Keratinocyte (primary cell): ENCODE measurements around the gene ZFYVE21. TPM values are rescaled to one million over a fixed set of nuclear protein-coding genes. Genes with fewer than 3 reads are reported as not detected.

Experiments
- DNase-seq: peaks from one replicate; pipeline ENCODE4 v3.0.0-alpha.2; 2011; ENCODE audit warnings: low read depth, missing footprints, low spot score
- FAIRE-seq: peaks from 2 replicates; lab custom pipeline; 2011; peaks lifted over from hg19 to GRCh38; lab: Jason Lieb, UNC
- H2AFZ ChIP-seq: 2 replicates; pipeline ENCODE4 v1.6.0; 2012; ENCODE audit warnings: low read length, control low read depth, inconsistent platforms; ENCODE audit not compliant: control insufficient read depth
- H3K27ac ChIP-seq: 2 replicates; pipeline ENCODE4 v1.5.1; 2011; ENCODE audit warnings: low read length; ENCODE audit not compliant: control insufficient read depth, insufficient read depth
- H3K27me3 ChIP-seq: 3 replicates; pipeline ENCODE4 v1.6.0; 2011; ENCODE audit warnings: low read length; ENCODE audit not compliant: control insufficient read depth, insufficient read depth; ENCODE audit errors: extremely low read depth
- H3K36me3 ChIP-seq, 2 experiments: 2 replicates in 1 of 2; 3 replicates in 1 of 2; pipeline ENCODE4 v1.5.1; 2011; ENCODE audit warnings: low read length in 2 of 2, mild to moderate bottlenecking in 1 of 2; ENCODE audit not compliant: control insufficient read depth in 2 of 2, insufficient read depth in 2 of 2; ENCODE audit errors: extremely low read depth in 1 of 2
- H3K4me1 ChIP-seq: 3 replicates; pipeline ENCODE4 v1.5.1; 2011; ENCODE audit warnings: low read length; ENCODE audit not compliant: control insufficient read depth, insufficient read depth; ENCODE audit errors: extremely low read depth
- H3K4me2 ChIP-seq: 3 replicates; pipeline ENCODE4 v1.6.0; 2011; ENCODE audit warnings: low read depth, low read length; ENCODE audit not compliant: control insufficient read depth, insufficient read depth; ENCODE audit errors: extremely low read depth
- H3K4me3 ChIP-seq, 3 experiments: fragments of 200-600 bp in 1 of 3; sonication (generic) in 1 of 3; 2 replicates in 2 of 3; 3 replicates in 1 of 3; pipeline ENCODE4 v1.5.1; 2011 to 2016; ENCODE audit warnings: low read length in 3 of 3, mild to moderate bottlenecking in 3 of 3, control low read depth in 2 of 3, inconsistent platforms in 1 of 3, low read depth in 1 of 3, mixed read lengths in 1 of 3, mixed run types in 1 of 3, moderate library complexity in 1 of 3; ENCODE audit not compliant: control insufficient read depth in 2 of 3, insufficient read depth in 2 of 3; ENCODE audit errors: extremely low read depth in 1 of 3
- H3K79me2 ChIP-seq: 2 replicates; pipeline ENCODE4 v1.6.0; 2012; ENCODE audit warnings: low read length; ENCODE audit not compliant: control insufficient read depth, insufficient read depth
- H3K9ac ChIP-seq: 3 replicates; pipeline ENCODE4 v1.6.0; 2011; ENCODE audit warnings: low read length; ENCODE audit not compliant: control insufficient read depth, insufficient read depth; ENCODE audit errors: extremely low read depth
- H3K9me1 ChIP-seq: 3 replicates; pipeline ENCODE4 v1.6.0; 2011; ENCODE audit warnings: low read length; ENCODE audit not compliant: control insufficient read depth, insufficient read depth; ENCODE audit errors: extremely low read depth
- H3K9me3 ChIP-seq: 2 replicates; pipeline ENCODE4 v1.5.1; 2012; ENCODE audit warnings: low read depth, low read length; ENCODE audit not compliant: control insufficient read depth
- H4K20me1 ChIP-seq: 3 replicates; pipeline ENCODE4 v1.6.0; 2011; ENCODE audit warnings: low read length; ENCODE audit not compliant: control insufficient read depth, insufficient read depth; ENCODE audit errors: extremely low read depth
- CTCF ChIP-seq, 3 experiments: IDR thresholded peaks in 1 of 3; conservative IDR thresholded peaks in 1 of 3; optimal IDR thresholded peaks in 1 of 3; 2 replicates in 2 of 3; 3 replicates in 1 of 3; pipeline versions ENCODE3 to v1.5.1; 2011; ENCODE audit warnings: low read length in 3 of 3, mild to moderate bottlenecking in 3 of 3, moderate library complexity in 2 of 3, control low read depth in 1 of 3, inconsistent platforms in 1 of 3; ENCODE audit not compliant: insufficient read depth in 2 of 3; ENCODE audit errors: extremely low read depth in 1 of 3
- EZH2 ChIP-seq: IDR thresholded peaks from one replicate; pipeline ENCODE4 v1.6.1; 2012; ENCODE audit warnings: inconsistent platforms, mild to moderate bottlenecking, low read length, moderate library complexity
- dilution Hi-C: fragments of 300-500 bp; cut with MboI; formaldehyde crosslinking; loops from one replicate; pipeline ENCODE4 v1.7.0; 2020; ENCODE audit warnings: low sequenced_read_pairs; ENCODE audit not compliant: extremely low pct_ligation_motif_present
- polyA plus RNA-seq, 5 experiments: library from polyadenylated mRNA; depleted of rRNA in 3 of 5; stranded (reverse) in 3 of 5; stranded (forward) in 1 of 5; unstranded in 1 of 5; fragments of >200 nt; gene quantifications; 1 replicate in 1 of 5; 2 replicates in 3 of 5; 3 replicates in 1 of 5; pipeline versions ENCODE4 v1.2.1 to v1.2.3, GENCODE V29; 2011 to 2012; ENCODE audit warnings: missing spikeins in 2 of 5, low read depth in 1 of 5, low replicate concordance in 1 of 5

ZFYVE21 gene
- polyA plus RNA-seq, 1 donor (not counting 4 experiments of a cell fraction or from before 2014, with no cell fraction given), result 116 TPM

DNA sequence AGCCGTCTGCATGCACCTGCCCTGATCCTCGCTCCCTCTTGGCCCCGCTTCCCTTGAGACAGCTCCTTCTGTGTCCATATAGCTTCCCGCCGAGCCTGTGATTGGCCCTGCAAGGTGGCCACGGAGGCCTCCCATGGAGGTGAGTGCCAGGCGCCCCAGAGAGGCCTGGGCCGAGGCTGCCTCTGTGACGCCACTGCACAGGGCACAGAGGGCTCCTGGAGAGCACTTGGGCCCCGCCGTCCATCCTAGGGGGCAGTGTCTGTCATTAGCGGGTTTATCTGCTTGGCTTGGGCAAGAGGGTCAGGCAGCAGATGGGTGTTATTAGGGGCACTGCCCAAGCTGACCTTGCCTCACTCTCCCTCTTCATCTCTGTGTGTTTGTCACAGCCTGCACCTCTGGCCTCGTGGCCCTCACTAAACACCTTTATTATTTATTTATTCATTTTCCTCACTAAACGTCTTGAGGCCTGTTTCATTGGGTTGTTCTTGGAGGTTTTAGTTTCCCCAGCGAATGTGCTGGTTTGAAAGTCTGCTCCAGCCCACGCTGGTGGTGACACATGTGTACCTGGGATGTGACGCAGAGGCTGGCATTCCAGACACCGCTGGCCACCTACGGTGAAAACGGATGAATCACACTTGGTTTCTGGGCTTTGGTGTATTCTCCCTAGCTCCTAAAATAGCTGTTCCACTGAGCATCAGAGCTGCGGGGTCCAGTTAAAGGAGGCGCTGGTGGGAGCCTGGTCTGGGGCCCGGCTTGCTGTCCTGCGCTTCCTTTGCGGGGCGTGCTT lies 5.9 kb downstream of the ZFYVE21 start:
- no peak for FAIRE-seq

GRCh38 chr14:103723748-103724081 lies 8.1 kb downstream of the ZFYVE21 start:
- H3K4me2 ChIP-seq, result no peak overlapping the region
- H4K20me1 ChIP-seq, result peaks cover 19% of the 10 kb centered on the region
- H2AFZ ChIP-seq, result no peak overlapping the region
- no peak for TF ChIP-seq EZH2
- no peak for TF ChIP-seq CTCF (optimal IDR thresholded peaks at IDR 0.05 in 1 of 3, IDR thresholded peaks at IDR 0.05 in 1 of 3, conservative IDR thresholded peaks at IDR 0.05 in 1 of 3; ENCODE audit: extremely low read depth in 1 of 3, insufficient read depth in 2 of 3, low read length in 3 of 3)
- dilution Hi-C loops, result no loop called here
- no peaks in the 10 kb centered on the region for H3K9me3 ChIP-seq
- no peak overlapping the region for H3K27ac ChIP-seq
- peaks cover 9% of the 10 kb centered on the region for H3K4me1 ChIP-seq
- no peak overlapping the region for H3K9ac ChIP-seq
- peaks cover 86% of the 10 kb centered on the region for H3K79me2 ChIP-seq
- no peaks in the 10 kb centered on the region for H3K9me1 ChIP-seq
- H3K36me3 ChIP-seq, result peaks cover 5 to 18% of the 10 kb centered on the region in 2 experiments
- no peak for DNase-seq
- H3K4me3 ChIP-seq, result no peak overlapping the region
- no peak for FAIRE-seq
- H3K27me3 ChIP-seq, result no peaks in the 10 kb centered on the region

More for the DNA sequence above, 5.9 kb downstream of the ZFYVE21 start:
- H4K20me1 ChIP-seq, result peaks cover 31% of the 10 kb centered on the region
- H3K79me2 ChIP-seq, result peaks cover 96% of the 10 kb centered on the region
- peaks cover 3% of the 10 kb centered on the region for H3K9me1 ChIP-seq
- H3K9ac ChIP-seq, result no peak overlapping the region
- no peak overlapping the region for H2AFZ ChIP-seq
- DNase-seq, result no peak
- H3K4me2 ChIP-seq, result no peak overlapping the region
- peaks cover 29% of the 10 kb centered on the region for H3K4me1 ChIP-seq
- TF ChIP-seq CTCF (optimal IDR thresholded peaks at IDR 0.05 in 1 of 3, IDR thresholded peaks at IDR 0.05 in 1 of 3, conservative IDR thresholded peaks at IDR 0.05 in 1 of 3; ENCODE audit: extremely low read depth in 1 of 3, insufficient read depth in 2 of 3, low read length in 3 of 3) (no peak), EZH2 (no peak)
- dilution Hi-C loops, result no loop called here
- H3K27me3 ChIP-seq, result no peaks in the 10 kb centered on the region
- peaks cover 8 to 20% of the 10 kb centered on the region in 2 experiments for H3K36me3 ChIP-seq
- no peaks in the 10 kb centered on the region for H3K9me3 ChIP-seq
- peak overlapping the region; percentile 39 for H3K27ac ChIP-seq
- H3K4me3 ChIP-seq, result no peak overlapping the region
